ENCODE measurements around the gene RIPOR1. TPM values are rescaled to one million over a fixed set of nuclear protein-coding genes. Genes with fewer than 3 reads are reported as not detected.
A peak's percentile ranks its signal among the peaks of the same experiment; 100 is the strongest.

RIPOR1 gene
- polyA plus RNA-seq, 1 of the 3 experiments (the other 2 are of a cell fraction): 24.7 TPM

GRCh38 chr16:67571981-67572431 lies 43.4 kb downstream of the RIPOR1 start:
- H3K79me2 ChIP-seq (ENCODE audit: insufficient read depth): peaks cover 99% of the 10 kb centered on the region
- no peak overlapping the region for H2AFZ ChIP-seq (ENCODE audit: low read depth)
- POLR2A ChIA-PET: interaction anchor here (0.9 kb wide), 1 partner anchor 14 kb away, joined by 3 read pairs; no protein-coding TSS in a partner anchor
- peak; percentile 39 for TF ChIP-seq JUND (IDR thresholded peaks at IDR 0.05)
- TF ChIP-seq TEAD4 (IDR thresholded peaks at IDR 0.05; ENCODE audit: borderline replicate concordance, insufficient read depth): 0 out of 2 replicates have a peak, but pooled peaks have one; percentile 15
- TF ChIP-seq PBX3 (IDR thresholded peaks at IDR 0.05): peak; percentile 27; the same call in 1 of the 2 replicates
- TF ChIP-seq FOSL2 (IDR thresholded peaks at IDR 0.05; ENCODE audit: borderline replicate concordance, low read depth): peak; percentile 54; the same call in 1 of the 2 replicates
- no peak for TF ChIP-seq GATA2 (CRISPR knock-in tag; IDR thresholded peaks at IDR 0.05)
- H3K27me3 ChIP-seq (ENCODE audit: insufficient read depth): no peaks in the 10 kb centered on the region
- H4K20me1 ChIP-seq (ENCODE audit: insufficient read depth): peaks cover 54% of the 10 kb centered on the region
- peak overlapping the region in 1 of 2 experiments; percentile 9; a peak in 1 of 4 replicates for H3K4me3 ChIP-seq (ENCODE audit: low read depth in 2 of 2, low read length in 1 of 2)
- DNase-seq: no peak
- H3K4me2 ChIP-seq: peak overlapping the region; percentile 35; the same call in 1 of the 2 replicates
- H3K4me1 ChIP-seq (ENCODE audit: control insufficient read depth in 1 of 2, insufficient read depth in 2 of 2, low read depth in 1 of 2, low read length in 1 of 2): peaks cover 0 to 14% of the 10 kb centered on the region in 2 experiments; a peak in 2 of 4 replicates
- peak overlapping the region; percentile 54 to 88; a peak in 3 of 4 replicates for H3K27ac ChIP-seq (ENCODE audit: low read depth in 2 of 2, low read length in 1 of 2)
- CTCF ChIA-PET: interaction anchor here (0.9 to 4.1 kb wide), 7 partner anchors 9 to 73 kb away, joined by 3 to 21 read pairs (median 3); partner anchors contain the start of genes CARMIL2 and CTCF
- peak overlapping the region; percentile 50; the same call in 1 of the 2 replicates for H3K9ac ChIP-seq
- no peaks in the 10 kb centered on the region for H3K9me3 ChIP-seq
- H3F3A ChIP-seq (replicated peaks; ENCODE audit: insufficient read depth): peaks cover 33% of the 10 kb centered on the region
- peaks cover 0 to 32% of the 10 kb centered on the region in 2 experiments for H3K36me3 ChIP-seq (replicated peaks in 1 of 2; ENCODE audit: control insufficient read depth in 1 of 2, insufficient read depth in 2 of 2, low read length in 1 of 2)
- 44% methylated on average over 4 of the region's 4 CpGs for WGBS (ENCODE audit: low lambda C conversion rate)
- no peaks in the 10 kb centered on the region for H3K9me2 ChIP-seq

- no peak for DNase-seq
- H3K9me3 ChIP-seq: no peaks in the 10 kb centered on the region
- peaks cover 12% of the 10 kb centered on the region for H3F3A ChIP-seq (replicated peaks; ENCODE audit: insufficient read depth)
- no peak overlapping the region for H3K27ac ChIP-seq (ENCODE audit: low read depth in 2 of 2, low read length in 1 of 2)
- H3K79me2 ChIP-seq (ENCODE audit: insufficient read depth): peaks cover 97% of the 10 kb centered on the region
- H4K20me1 ChIP-seq (ENCODE audit: insufficient read depth): peaks cover 20% of the 10 kb centered on the region; the same call in 1 of the 2 replicates
- H3K27me3 ChIP-seq (ENCODE audit: insufficient read depth): no peaks in the 10 kb centered on the region
- no peaks in the 10 kb centered on the region for H3K9me2 ChIP-seq
- peaks cover 0 to 26% of the 10 kb centered on the region in 2 experiments for H3K36me3 ChIP-seq (replicated peaks in 1 of 2; ENCODE audit: control insufficient read depth in 1 of 2, insufficient read depth in 2 of 2, low read length in 1 of 2)
- no peak overlapping the region for H3K4me2 ChIP-seq
- no peak for TF ChIP-seq FOXM1 (IDR thresholded peaks at IDR 0.05; ENCODE audit: low read depth)
- no peak for TF ChIP-seq FOSL2 (IDR thresholded peaks at IDR 0.05; ENCODE audit: borderline replicate concordance, low read depth)
- no peak for TF ChIP-seq IRF3 (IDR thresholded peaks at IDR 0.05; ENCODE audit: low read depth, low read length)
- no peak for TF ChIP-seq RCOR1 (IDR thresholded peaks at IDR 0.05; ENCODE audit: low read length)
- TF ChIP-seq ZBTB33 (IDR thresholded peaks at IDR 0.05; ENCODE audit: borderline replicate concordance, low read depth): no peak
- no peak for TF ChIP-seq GATA2 (CRISPR knock-in tag; IDR thresholded peaks at IDR 0.05)
- TF ChIP-seq EZH2phosphoT487 (IDR thresholded peaks at IDR 0.05; ENCODE audit: borderline replicate concordance, low read depth): no peak
- TF ChIP-seq YY1 (IDR thresholded peaks at IDR 0.05; ENCODE audit: low read depth): no peak
- no peak for TF ChIP-seq JUND (IDR thresholded peaks at IDR 0.05)
- no peak for TF ChIP-seq SMC3 (IDR thresholded peaks at IDR 0.05; ENCODE audit: low read depth, low read length)
- no peak overlapping the region for H2AFZ ChIP-seq (ENCODE audit: low read depth)
- 88% methylated on average over 4 of the region's 4 CpGs for WGBS (ENCODE audit: low lambda C conversion rate)
- no peak overlapping the region for H3K4me3 ChIP-seq (ENCODE audit: low read depth in 2 of 2, low read length in 1 of 2)
- ChIA-PET CTCF (interaction anchor here (0.9 to 2.4 kb wide), 6 partner anchors 10 to 65 kb away, joined by 3 to 9 read pairs (median 4); partner anchors contain the start of gene CARMIL2), POLR2A (no interaction called here)
- H3K4me1 ChIP-seq (ENCODE audit: control insufficient read depth in 1 of 2, insufficient read depth in 2 of 2, low read depth in 1 of 2, low read length in 1 of 2): no peaks in the 10 kb centered on the region
- H3K9ac ChIP-seq: no peak overlapping the region
Observed at GRCh38 chr16:67579686-67580085, 51.1 kb downstream of the RIPOR1 start.

All from SK-N-SH (cell line).